Measurements from ENCODE around the gene TMEM186.

Gene TMEM186

DNA sequence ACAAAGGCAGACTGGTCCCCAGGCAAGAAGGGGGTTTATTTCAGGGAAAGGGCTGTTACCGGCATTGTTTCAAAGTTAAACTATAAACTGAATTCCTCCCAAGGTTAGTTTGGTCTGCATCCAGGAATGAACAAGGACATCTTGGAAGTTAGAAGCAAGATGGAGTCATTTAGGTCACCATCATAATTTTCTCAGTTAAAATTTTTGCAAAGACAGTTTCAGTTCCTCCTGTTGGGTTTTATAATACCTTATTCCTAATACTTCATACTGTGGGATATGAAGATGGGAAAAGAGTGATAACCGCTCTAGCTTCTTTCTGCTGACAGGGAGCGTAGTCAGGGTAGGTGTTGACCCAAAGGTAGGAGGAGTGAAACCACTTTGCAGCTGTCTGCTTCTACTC lies 25.0 kb upstream of the TMEM186 start:
- no peak for ATAC-seq
- TF ChIP-seq TCF4 (CRISPR knock-in tag; IDR thresholded peaks at IDR 0.05; ENCODE audit: borderline replicate concordance), result no peak
- no peak for TF ChIP-seq ZNF565 (CRISPR knock-in tag; conservative IDR thresholded peaks at IDR 0.05; ENCODE audit: low read depth)
- no peak for TF ChIP-seq OSR1 (CRISPR knock-in tag; IDR thresholded peaks at IDR 0.05)
- no peak for TF ChIP-seq RARB (CRISPR knock-in tag; IDR thresholded peaks at IDR 0.05)
- TF ChIP-seq CSDC2 (CRISPR knock-in tag; IDR thresholded peaks at IDR 0.05), result no peak
- TF ChIP-seq ZFP3 (CRISPR knock-in tag; IDR thresholded peaks at IDR 0.05), result no peak
- TF ChIP-seq, protein P1, sequence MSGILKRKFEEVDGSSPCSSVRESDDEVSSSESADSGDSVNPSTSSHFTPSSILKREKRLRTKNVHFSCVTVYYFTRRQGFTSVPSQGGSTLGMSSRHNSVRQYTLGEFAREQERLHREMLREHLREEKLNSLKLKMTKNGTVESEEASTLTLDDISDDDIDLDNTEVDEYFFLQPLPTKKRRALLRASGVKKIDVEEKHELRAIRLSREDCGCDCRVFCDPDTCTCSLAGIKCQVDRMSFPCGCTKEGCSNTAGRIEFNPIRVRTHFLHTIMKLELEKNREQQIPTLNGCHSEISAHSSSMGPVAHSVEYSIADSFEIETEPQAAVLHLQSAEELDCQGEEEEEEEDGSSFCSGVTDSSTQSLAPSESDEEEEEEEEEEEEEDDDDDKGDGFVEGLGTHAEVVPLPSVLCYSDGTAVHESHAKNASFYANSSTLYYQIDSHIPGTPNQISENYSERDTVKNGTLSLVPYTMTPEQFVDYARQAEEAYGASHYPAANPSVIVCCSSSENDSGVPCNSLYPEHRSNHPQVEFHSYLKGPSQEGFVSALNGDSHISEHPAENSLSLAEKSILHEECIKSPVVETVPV (CRISPR knock-in tag; IDR thresholded peaks at IDR 0.05), result no peak
- no peak for TF ChIP-seq ZNF8 (CRISPR knock-in tag; IDR thresholded peaks at IDR 0.05)
- TF ChIP-seq TOX (CRISPR knock-in tag; IDR thresholded peaks at IDR 0.05; ENCODE audit: borderline replicate concordance), result no peak
- no peak for TF ChIP-seq SNAI2 (CRISPR knock-in tag; IDR thresholded peaks at IDR 0.05)
- TF ChIP-seq, protein P2, sequence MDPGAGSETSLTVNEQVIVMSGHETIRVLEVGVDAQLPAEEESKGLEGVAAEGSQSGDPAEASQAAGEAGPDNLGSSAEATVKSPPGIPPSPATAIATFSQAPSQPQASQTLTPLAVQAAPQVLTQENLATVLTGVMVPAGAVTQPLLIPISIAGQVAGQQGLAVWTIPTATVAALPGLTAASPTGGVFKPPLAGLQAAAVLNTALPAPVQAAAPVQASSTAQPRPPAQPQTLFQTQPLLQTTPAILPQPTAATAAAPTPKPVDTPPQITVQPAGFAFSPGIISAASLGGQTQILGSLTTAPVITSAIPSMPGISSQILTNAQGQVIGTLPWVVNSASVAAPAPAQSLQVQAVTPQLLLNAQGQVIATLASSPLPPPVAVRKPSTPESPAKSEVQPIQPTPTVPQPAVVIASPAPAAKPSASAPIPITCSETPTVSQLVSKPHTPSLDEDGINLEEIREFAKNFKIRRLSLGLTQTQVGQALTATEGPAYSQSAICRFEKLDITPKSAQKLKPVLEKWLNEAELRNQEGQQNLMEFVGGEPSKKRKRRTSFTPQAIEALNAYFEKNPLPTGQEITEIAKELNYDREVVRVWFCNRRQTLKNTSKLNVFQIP (CRISPR knock-in tag; IDR thresholded peaks at IDR 0.05; ENCODE audit: borderline replicate concordance, low read depth), result no peak
- no peak for TF ChIP-seq ARNTL (CRISPR knock-in tag; IDR thresholded peaks at IDR 0.05; ENCODE audit: borderline replicate concordance, low read depth)
- TF ChIP-seq, protein P3, sequence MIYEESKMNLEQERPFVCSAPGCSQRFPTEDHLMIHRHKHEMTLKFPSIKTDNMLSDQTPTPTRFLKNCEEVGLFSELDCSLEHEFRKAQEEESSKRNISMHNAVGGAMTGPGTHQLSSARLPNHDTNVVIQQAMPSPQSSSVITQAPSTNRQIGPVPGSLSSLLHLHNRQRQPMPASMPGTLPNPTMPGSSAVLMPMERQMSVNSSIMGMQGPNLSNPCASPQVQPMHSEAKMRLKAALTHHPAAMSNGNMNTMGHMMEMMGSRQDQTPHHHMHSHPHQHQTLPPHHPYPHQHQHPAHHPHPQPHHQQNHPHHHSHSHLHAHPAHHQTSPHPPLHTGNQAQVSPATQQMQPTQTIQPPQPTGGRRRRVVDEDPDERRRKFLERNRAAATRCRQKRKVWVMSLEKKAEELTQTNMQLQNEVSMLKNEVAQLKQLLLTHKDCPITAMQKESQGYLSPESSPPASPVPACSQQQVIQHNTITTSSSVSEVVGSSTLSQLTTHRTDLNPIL (CRISPR knock-in tag; IDR thresholded peaks at IDR 0.05; ENCODE audit: low read depth), result no peak
- no peak for TF ChIP-seq PPARA (CRISPR knock-in tag; IDR thresholded peaks at IDR 0.05; ENCODE audit: borderline replicate concordance)
- no peak for TF ChIP-seq GLIS3 (CRISPR knock-in tag; IDR thresholded peaks at IDR 0.05)

DNA sequence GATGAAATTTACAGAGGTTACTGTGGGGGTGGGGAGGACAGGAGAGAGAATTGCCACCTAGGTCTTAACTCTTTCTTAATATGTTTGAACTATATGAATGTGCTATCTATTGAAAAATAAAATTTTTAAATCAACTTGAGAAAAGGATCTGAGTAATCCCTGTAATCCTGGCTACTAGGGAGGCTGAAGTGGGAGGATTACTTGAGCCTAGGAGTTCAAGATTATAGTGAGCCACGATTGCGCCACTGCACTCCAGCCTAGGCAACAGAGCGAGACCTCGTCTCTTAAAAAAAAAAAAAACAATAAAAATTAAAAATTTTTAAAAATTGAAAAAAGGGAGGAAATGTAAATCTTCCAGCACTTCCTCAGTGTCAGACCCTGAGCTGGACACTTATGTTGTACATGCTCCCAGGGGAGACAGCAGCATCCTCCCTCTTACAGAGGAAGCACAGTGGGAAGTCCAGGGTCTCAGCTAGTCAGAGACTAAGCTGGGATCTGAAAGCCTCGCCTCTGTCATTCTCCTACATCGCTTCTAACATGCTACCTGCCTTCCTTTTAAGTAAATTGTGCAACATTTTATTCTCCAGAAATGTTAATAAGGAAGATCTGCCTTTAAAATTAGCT lies 22.1 kb upstream of the TMEM186 start:
- TF ChIP-seq PPARA (CRISPR knock-in tag; IDR thresholded peaks at IDR 0.05; ENCODE audit: borderline replicate concordance) (no peak), ISL1 (CRISPR knock-in tag; IDR thresholded peaks at IDR 0.05) (no peak), TCF4 (CRISPR knock-in tag; IDR thresholded peaks at IDR 0.05; ENCODE audit: borderline replicate concordance) (no peak), ESRRG (CRISPR knock-in tag; IDR thresholded peaks at IDR 0.05) (no peak), RARB (CRISPR knock-in tag; IDR thresholded peaks at IDR 0.05) (no peak), OSR1 (CRISPR knock-in tag; IDR thresholded peaks at IDR 0.05) (no peak), ZNF70 (CRISPR knock-in tag; IDR thresholded peaks at IDR 0.05) (no peak), CSDC2 (CRISPR knock-in tag; IDR thresholded peaks at IDR 0.05) (no peak), ZC3H10 (CRISPR knock-in tag; IDR thresholded peaks at IDR 0.05) (no peak), ZNF565 (CRISPR knock-in tag; conservative IDR thresholded peaks at IDR 0.05; ENCODE audit: low read depth) (no peak), SNAI2 (CRISPR knock-in tag; IDR thresholded peaks at IDR 0.05) (no peak), TOX (CRISPR knock-in tag; IDR thresholded peaks at IDR 0.05; ENCODE audit: borderline replicate concordance) (no peak), ARNTL (CRISPR knock-in tag; IDR thresholded peaks at IDR 0.05; ENCODE audit: borderline replicate concordance, low read depth) (no peak)
- TF ChIP-seq, protein P3 (CRISPR knock-in tag; IDR thresholded peaks at IDR 0.05; ENCODE audit: low read depth), result no peak
- TF ChIP-seq, protein P2 (CRISPR knock-in tag; IDR thresholded peaks at IDR 0.05; ENCODE audit: borderline replicate concordance, low read depth), result no peak
- TF ChIP-seq, protein P4, sequence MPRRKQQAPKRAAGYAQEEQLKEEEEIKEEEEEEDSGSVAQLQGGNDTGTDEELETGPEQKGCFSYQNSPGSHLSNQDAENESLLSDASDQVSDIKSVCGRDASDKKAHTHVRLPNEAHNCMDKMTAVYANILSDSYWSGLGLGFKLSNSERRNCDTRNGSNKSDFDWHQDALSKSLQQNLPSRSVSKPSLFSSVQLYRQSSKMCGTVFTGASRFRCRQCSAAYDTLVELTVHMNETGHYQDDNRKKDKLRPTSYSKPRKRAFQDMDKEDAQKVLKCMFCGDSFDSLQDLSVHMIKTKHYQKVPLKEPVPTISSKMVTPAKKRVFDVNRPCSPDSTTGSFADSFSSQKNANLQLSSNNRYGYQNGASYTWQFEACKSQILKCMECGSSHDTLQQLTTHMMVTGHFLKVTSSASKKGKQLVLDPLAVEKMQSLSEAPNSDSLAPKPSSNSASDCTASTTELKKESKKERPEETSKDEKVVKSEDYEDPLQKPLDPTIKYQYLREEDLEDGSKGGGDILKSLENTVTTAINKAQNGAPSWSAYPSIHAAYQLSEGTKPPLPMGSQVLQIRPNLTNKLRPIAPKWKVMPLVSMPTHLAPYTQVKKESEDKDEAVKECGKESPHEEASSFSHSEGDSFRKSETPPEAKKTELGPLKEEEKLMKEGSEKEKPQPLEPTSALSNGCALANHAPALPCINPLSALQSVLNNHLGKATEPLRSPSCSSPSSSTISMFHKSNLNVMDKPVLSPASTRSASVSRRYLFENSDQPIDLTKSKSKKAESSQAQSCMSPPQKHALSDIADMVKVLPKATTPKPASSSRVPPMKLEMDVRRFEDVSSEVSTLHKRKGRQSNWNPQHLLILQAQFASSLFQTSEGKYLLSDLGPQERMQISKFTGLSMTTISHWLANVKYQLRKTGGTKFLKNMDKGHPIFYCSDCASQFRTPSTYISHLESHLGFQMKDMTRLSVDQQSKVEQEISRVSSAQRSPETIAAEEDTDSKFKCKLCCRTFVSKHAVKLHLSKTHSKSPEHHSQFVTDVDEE (CRISPR knock-in tag; IDR thresholded peaks at IDR 0.05), result no peak
- no peak for ATAC-seq

All from SK-N-SH treated with all-trans-retinoic acid at 6 μM for 48 hours (cell line).